GM18909 (cell line): ENCODE data around the gene IGF2BP3.
A peak's percentile ranks its signal among the peaks of the same experiment; 100 is the strongest.

Experiments used
- ATAC-seq: cut with Tn5 transposase; IDR thresholded peaks from one replicate; pipeline ENCODE4 v1.9.1; 2021; ENCODE audit warnings: mild to moderate bottlenecking; ENCODE audit not compliant: unreplicated experiment, poor library complexity

Gene IGF2BP3

GRCh38 chr7:23472956-23473843 is 2.9 kb upstream of the IGF2BP3 start:
- ATAC-seq: no peak

DNA sequence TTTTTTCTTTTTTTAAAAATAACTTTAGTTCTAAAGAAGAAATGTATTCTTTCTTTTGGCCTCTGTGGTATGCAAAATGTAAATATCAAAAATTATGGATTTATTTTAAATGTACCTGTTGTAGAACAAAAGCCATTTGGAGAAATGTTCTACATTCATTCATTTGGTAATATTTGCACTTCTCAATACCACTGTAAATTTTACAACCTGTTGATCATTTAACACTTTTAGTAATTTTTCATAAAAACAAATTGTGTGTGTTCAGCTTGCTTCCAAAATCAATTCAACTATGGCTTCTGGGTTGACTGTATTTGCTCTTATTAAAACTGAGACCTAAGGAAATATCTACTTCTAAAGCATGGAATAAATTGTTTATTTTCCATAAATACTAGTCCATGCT is 2.3 kb upstream of the IGF2BP3 start:
- no peak for ATAC-seq

DNA sequence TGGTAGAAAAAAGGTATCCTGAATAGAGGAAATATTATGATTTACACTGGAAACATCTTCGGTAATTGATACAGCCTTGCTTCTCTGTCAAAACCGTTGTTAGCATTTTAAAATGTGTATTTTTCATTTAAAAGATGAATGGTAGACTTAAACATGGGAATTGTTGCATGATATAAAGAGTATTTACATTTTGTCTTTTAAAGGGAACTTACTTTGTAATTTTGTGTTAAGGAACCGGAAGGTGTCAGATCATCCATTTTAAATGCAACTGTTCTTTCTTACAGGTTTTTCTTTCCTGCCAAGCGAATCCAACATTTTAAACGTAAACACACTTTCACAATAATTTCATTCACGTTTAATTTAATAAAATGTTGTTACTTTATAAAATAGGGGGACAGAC is 1.8 kb upstream of the IGF2BP3 start:
- ATAC-seq: no peak

GRCh38 chr7:23471106-23471859 is 992 bp upstream of the IGF2BP3 start:
- peak; percentile 33 for ATAC-seq

GRCh38 chr7:23469961-23470250 is 385 bp downstream of the IGF2BP3 start:
- no peak for ATAC-seq

- ATAC-seq: no peak
These were observed 936 bp downstream of the IGF2BP3 start for GRCh38 chr7:23469150-23469960.

DNA sequence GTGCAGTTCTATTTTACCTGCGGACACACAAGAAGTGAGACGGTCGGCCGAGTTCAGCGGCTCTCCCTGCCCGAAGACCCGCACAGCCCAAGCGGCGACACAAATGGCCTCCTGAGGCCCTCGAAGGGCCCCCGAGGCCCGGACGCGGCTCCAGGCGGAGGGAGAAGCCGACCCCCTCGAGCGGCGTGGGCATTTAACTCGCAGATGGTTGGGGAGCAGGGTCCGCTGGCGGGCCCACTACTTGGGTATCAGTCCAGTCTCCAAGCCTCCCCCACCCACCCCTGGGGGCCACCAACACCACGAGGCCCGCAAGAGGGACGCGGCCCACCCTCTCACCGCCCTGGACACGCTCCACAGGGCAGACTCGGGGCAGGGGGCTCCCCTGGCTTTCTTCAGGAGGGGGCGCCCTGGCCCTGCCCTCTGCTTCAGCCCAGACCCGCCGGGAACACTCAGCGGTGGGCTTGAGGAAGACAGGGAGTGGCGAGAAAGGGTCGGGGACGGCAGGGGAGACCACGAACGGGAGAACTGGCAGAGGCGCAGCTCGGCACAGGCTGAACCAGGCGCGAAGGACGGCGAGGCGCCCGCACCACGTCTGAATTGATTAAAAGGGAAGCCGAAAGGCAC is 1.7 kb downstream of the IGF2BP3 start:
- no peak for ATAC-seq

DNA sequence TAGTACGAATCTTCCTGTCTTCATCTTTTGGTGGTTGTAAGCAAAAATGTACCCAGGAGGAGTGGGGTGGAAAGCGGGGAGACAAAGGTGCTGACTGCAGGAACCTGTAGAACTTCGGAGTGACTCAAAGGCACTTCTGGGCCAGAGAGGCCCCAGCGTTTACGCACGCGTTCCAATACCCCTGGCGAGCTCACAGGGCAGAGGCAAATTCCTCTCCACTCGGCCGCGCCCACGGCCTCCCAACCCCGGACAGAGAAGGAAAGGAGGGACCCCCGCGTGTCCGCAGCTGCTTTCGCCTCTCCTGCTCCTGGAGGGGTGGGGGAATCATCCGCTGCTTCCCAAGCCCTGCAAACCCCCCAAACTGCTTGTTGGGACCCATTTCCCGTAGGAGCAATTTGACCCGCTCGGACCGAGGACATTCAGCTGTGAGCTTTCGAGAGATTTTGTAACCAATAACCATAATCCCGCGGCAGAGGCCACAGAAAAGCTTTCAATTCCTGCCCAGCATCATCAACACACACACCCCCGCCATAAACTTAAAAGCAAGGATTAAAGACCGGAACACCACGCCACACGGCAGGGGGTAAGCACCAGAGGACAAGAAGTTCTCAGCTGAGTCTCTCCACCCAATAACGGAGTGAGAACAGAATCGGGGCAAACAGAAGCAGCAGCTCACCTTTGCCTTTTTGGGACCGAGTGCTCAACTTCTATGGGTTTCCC is 2.3 kb downstream of the IGF2BP3 start:
- ATAC-seq: no peak

GRCh38 chr7:23467291-23467805 is 2.9 kb downstream of the IGF2BP3 start:
- ATAC-seq: no peak

GRCh38 chr7:23462846-23463245 is 7.4 kb downstream of the IGF2BP3 start:
- no peak for ATAC-seq

DNA sequence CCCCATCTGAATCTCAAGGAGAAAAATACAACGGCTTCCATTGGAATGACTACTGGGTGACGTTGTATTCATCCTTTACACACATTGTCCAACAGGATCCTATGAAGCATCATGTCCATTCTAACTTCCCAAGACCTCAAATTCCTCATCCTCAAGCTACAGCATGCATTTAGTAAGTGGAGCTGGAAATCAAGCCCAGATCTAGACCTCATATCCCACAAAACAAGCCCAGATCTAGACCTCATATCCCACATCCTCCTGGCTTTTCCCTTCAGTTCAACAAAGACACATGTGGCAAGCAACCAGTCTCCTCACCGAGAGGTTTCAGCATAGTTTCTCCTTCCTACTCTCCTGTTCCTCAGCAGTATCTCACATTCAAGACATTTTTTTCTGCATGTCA is 12.2 kb downstream of the IGF2BP3 start:
- ATAC-seq: no peak

GRCh38 chr7:23456093-23456492 is 14.2 kb downstream of the IGF2BP3 start:
- no peak for ATAC-seq

- ATAC-seq: no peak
These were observed 15.3 kb downstream of the IGF2BP3 start for GRCh38 chr7:23454881-23455526.

- ATAC-seq: no peak
These were observed 19.8 kb downstream of the IGF2BP3 start for GRCh38 chr7:23450518-23450917.

DNA sequence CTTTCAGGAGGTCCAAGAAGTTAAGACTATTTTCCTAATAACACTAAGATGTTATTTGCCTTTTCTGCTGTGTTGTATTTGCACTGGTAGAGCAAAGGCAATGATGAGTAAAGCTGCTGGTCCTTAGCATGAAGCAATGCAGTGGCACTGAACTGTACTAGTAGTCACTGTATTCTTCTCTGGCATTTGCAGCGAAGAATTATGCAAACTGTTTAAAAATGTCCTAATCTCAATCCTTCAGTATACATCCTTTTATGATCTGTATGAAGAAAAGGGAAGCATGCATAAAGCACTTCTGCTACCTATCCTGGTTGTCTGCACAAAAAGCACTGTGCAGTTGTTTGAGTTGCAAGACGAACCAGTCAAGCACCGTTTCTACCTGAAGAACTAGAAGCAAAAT is 20.4 kb downstream of the IGF2BP3 start:
- ATAC-seq: no peak

- no peak for ATAC-seq
These were observed 25.0 kb downstream of the IGF2BP3 start for GRCh38 chr7:23445326-23445725.

DNA sequence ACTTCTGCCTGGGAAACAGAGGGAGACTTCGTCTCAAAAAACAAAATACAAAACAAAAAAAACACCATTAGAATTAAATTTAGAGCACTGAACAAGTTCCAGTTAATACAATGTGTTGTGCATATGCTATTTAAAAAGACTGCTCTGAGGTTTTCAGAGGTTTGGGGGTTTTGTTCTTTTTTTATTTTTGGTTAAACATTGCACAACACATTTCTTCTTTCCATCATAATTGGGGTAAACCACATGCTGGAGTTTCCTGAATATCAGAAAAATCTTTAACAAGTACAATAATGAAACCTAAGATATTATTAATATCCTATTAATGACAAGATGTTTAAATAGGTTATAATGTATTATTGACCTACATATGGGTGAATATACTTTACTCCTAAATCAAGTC is 26.3 kb downstream of the IGF2BP3 start:
- ATAC-seq: no peak

DNA sequence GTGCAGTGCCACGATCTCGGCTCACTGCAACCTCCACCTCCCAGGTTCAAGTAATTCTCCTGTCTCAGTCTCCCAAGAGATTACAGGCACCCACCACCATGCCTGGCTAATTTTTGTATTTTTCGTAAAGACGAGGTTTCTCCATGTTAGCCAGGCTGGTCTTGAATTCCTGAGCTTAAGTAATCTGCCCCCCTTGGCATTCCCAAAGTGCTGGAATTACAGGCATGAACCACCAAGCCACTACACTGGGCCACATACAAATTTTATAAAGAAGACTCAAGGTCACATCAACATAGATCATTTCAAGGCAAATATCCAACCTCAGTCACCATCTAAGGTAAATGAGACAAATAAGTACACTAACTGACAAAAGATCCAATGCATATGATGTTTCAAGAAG is 32.1 kb downstream of the IGF2BP3 start:
- ATAC-seq: no peak
